HUES64 (cell line): ENCODE measurements around the gene ARHGAP26.

Experiments
- H3K27ac ChIP-seq: 2 replicates; pipeline ENCODE4 v1.7.0; 2013; ENCODE audit warnings: low read depth, low read length, inconsistent platforms
- H3K27me3 ChIP-seq: 2 replicates; pipeline ENCODE4 v1.6.1; 2013; ENCODE audit warnings: mild to moderate bottlenecking, low read length; ENCODE audit not compliant: insufficient read depth
- H3K36me3 ChIP-seq: 2 replicates; pipeline ENCODE4 v1.6.1; 2013; ENCODE audit warnings: mild to moderate bottlenecking, low read length; ENCODE audit not compliant: insufficient read depth
- H3K4me1 ChIP-seq: 2 replicates; pipeline ENCODE4 v1.6.1; 2013; ENCODE audit warnings: mild to moderate bottlenecking, low read length, moderate library complexity; ENCODE audit not compliant: insufficient read depth
- H3K4me3 ChIP-seq: 2 replicates; pipeline ENCODE4 v1.5.1; 2013; ENCODE audit warnings: mild to moderate bottlenecking, low read length, moderate library complexity
- H3K9ac ChIP-seq: 2 replicates; pipeline ENCODE4 v1.6.1; 2013; ENCODE audit warnings: mild to moderate bottlenecking, low read depth, low read length
- H3K9me3 ChIP-seq: 2 replicates; pipeline ENCODE4 v1.6.1; 2013; ENCODE audit warnings: low read depth, low read length; ENCODE audit not compliant: insufficient read depth
- WGBS: fragments of 150-250, 120-280 bp; methylation state at CpG from one replicate; pipeline ENCODE4 v1.1.7; 2013; ENCODE audit warnings: missing lambda C conversion rate; 5-methylcytosine and 5-hydroxymethylcytosine counted together

The ARHGAP26 gene

DNA sequence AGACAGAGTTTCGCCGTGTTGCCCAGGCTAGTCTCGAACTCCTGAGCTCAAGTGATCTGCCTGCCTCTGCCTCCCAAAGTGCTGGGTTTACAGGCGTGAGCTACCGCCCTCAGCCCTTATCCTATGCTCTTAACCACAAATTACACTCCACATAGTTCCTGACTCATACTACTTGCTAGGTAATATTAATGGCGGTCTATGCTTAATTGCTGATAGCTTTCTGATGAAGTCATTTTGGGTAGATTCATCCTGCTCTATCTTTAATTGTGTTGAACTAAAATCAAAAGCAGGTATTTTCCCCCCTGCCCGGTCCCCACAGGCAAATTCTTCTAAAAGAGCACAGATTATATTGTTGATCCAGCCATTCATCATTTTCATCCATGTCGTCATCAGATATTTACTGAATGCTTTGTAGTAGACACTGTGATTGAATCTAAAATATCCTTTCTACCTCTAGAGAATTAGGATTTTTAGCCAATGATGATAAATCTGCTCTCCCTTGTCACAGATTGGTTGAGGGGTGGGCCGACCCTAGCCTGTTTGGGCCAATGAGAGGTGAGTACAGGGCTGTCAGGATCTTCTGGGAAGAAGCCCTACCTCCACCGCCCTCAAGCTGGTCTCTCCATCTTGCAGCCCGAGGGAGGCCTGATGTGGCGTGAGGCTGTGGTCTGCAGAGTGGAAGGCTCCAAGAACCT is 488.5 kb downstream of the ARHGAP26 start:
- Histone ChIP-seq H3K9me3 (no peaks in the 10 kb centered on the region), H3K4me3 (no peak overlapping the region), H3K9ac (no peak overlapping the region), H3K27me3 (no peaks in the 10 kb centered on the region), H3K4me1 (no peaks in the 10 kb centered on the region), H3K27ac (no peak overlapping the region), H3K36me3 (no peaks in the 10 kb centered on the region)
- WGBS: 96% methylated on average over 10 of the region's 12 CpGs

DNA sequence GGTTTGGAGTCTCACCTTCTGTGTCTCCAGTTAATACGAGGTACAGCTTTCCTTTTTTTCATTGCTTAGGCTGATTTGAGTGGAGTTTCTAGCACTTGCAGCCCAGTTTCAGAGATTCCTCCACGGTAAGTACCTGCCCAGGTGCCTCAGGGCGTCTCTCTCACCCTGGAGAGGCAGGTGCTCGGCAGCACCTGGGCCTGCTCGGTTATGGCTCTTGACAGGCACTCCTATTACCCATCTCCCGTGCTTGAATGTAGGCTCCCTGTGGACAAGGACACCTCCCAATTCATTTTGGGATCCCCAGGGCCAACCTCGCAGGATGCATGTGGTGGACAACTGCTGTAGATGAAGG is 489.1 kb downstream of the ARHGAP26 start:
- WGBS: 91% methylated on average over 7 of the region's 7 CpGs
- Histone ChIP-seq H3K27me3 (no peaks in the 10 kb centered on the region), H3K36me3 (no peaks in the 10 kb centered on the region), H3K9ac (no peak overlapping the region), H3K27ac (no peak overlapping the region), H3K4me3 (no peak overlapping the region), H3K4me1 (no peaks in the 10 kb centered on the region), H3K9me3 (no peaks in the 10 kb centered on the region)

DNA sequence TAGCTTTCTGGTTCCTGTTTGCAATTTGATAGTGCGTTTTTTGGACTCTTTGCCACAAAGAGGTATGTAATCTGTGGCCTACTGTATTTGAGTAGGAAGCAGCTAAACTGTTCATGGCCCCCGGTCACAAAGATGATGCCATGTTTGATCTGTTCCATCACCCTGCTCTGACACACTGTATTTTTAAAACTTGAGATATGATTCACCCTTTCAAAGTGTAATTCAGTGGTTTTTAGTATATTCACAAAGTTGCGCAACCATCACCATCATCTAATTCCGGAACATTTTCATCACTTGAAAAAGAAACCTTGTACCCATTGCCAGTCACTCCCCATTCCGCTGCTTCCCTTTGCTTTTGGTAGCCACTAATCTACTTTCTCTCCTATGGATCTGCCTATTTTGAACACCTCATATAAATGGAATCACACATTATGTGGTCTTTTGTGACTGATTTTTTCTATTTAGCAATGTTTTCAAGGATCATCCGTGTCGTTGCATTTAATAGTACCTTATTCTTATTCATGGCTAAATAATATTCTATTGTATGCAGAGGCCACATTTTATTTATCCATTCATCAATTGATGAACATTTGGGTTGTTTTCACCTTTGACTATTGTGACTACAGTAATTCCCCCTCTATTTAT is 491.7 kb downstream of the ARHGAP26 start:
- WGBS: 98% methylated on average over 7 of the region's 7 CpGs
- Histone ChIP-seq H3K4me1 (no peaks in the 10 kb centered on the region), H3K36me3 (no peaks in the 10 kb centered on the region), H3K9me3 (0 out of 2 replicates have a peak, but pooled peaks cover 5% of the 10 kb centered on the region), H3K27ac (no peak overlapping the region), H3K9ac (no peak overlapping the region), H3K27me3 (no peaks in the 10 kb centered on the region), H3K4me3 (no peak overlapping the region)

DNA sequence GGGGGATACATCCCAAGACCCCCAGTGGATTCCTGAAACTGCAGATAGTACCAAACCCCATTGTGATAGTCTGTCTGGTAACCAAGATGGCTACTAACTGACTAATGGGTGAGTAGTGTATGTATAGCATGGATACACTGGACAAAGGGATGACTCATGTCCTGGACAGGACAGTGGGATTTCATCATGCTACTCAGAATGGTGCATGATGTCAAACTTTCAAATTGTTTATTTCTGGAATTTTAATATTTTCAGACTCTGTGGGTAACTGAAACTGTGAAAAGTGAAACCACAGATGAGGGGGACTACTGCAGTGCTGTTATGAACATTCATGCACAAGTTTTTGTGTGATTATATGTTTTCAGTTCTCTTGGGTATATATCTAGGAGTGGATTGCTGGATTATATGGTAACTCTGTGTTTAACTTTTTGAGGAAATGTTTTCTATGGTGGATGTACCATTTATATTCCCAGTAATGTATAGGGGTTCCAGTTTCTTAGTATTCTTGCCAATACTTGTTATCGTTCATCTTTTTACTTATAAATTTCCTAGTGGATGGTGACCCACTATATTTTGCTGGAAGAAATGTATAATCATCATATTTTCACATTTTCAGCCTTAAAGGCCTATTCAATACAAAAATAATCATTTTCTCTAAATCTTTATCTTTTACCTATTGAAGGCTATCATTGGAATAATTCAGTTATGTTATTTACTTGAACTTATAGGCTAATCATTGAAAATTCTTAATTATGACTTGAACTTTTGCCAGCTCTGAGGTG is 492.4 kb downstream of the ARHGAP26 start:
- Histone ChIP-seq H3K9ac (no peak overlapping the region), H3K36me3 (no peaks in the 10 kb centered on the region), H3K4me3 (no peak overlapping the region), H3K27ac (no peak overlapping the region), H3K9me3 (peaks cover 9% of the 10 kb centered on the region; the same call in 1 of the 2 replicates), H3K27me3 (no peaks in the 10 kb centered on the region), H3K4me1 (no peaks in the 10 kb centered on the region)
- no CpG with 5 or more reads among the region's 1 CpG for WGBS

DNA sequence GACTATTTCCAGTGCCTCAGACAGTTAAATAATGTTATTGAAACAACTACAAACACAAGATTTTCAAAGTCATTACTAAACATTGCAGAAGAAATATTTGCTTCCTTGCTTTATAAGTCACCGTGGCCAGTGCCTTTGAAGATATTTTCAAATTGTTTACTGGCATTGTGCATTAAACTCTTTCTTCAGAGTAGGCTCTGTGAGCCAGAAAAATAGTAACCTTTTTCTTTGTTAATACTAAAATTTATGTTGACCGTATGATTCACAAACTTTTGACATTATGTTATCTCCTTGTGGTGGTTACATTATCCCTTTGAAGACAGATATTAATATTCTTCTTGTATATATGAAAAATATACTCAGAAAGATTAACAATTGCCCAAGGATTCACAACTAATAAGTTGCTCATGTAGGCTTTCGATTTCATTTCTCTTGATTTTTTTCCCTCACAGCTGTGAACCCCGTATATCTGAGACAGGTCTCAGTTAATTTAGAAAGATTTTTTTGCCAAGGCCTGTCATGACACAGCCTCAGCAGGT is 493.2 kb downstream of the ARHGAP26 start:
- Histone ChIP-seq H3K4me3 (no peak overlapping the region), H3K9ac (no peak overlapping the region), H3K36me3 (no peaks in the 10 kb centered on the region), H3K4me1 (no peaks in the 10 kb centered on the region), H3K27me3 (no peaks in the 10 kb centered on the region), H3K27ac (no peak overlapping the region), H3K9me3 (peaks cover 10% of the 10 kb centered on the region; the same call in 1 of the 2 replicates)
- 94% methylated on average over 3 of the region's 4 CpGs for WGBS

DNA sequence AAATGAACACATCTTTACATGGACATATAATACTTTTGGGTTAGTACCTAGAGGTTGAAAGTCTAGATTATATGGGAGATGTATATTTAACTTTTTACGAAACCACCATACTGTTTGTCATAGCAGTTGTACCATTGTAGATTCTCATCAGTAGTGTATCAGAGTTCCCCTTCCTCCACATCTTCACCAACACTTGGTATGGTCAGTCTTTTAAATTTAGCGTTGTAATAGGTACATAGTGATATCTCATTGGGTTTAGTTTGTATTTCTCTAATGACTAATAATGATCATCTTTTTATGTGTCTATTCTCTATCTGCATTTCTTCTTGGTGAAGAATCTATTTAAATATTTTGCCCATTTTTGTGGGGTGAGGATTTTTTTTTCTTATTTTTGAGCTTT is 495.8 kb downstream of the ARHGAP26 start:
- WGBS: no CpG with 5 or more reads among the region's 2 CpGs
- H3K9me3 ChIP-seq: peaks cover 10% of the 10 kb centered on the region; the same call in 1 of the 2 replicates
- no peaks in the 10 kb centered on the region for H3K27me3 ChIP-seq
- no peaks in the 10 kb centered on the region for H3K36me3 ChIP-seq
- no peak overlapping the region for H3K4me3 ChIP-seq
- no peak overlapping the region for H3K27ac ChIP-seq
- H3K9ac ChIP-seq: no peak overlapping the region
- H3K4me1 ChIP-seq: no peaks in the 10 kb centered on the region

DNA sequence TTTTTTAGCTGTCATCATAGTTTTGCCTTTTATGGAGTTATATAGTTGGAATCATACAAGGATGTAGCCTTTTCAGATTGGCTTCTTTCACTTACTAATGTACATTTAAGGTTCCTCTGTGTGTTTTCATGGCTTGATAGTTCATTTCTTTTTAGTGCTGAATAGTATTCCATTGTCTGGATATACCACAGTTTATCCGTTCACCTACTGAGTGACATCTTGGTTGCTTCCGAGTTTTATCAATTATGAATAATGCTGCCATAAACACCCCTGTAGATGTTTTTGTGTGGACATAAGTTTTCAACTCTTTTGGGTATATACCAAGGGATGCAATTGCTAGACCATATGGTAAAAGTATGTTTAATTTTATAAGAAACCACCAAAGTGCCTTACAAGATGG is 497.0 kb downstream of the ARHGAP26 start:
- WGBS: 91% methylated on average over 2 of the region's 2 CpGs
- Histone ChIP-seq H3K9me3 (peaks cover 10% of the 10 kb centered on the region; the same call in 1 of the 2 replicates), H3K27me3 (no peaks in the 10 kb centered on the region), H3K4me3 (no peak overlapping the region), H3K4me1 (no peaks in the 10 kb centered on the region), H3K36me3 (no peaks in the 10 kb centered on the region), H3K9ac (no peak overlapping the region), H3K27ac (no peak overlapping the region)

DNA sequence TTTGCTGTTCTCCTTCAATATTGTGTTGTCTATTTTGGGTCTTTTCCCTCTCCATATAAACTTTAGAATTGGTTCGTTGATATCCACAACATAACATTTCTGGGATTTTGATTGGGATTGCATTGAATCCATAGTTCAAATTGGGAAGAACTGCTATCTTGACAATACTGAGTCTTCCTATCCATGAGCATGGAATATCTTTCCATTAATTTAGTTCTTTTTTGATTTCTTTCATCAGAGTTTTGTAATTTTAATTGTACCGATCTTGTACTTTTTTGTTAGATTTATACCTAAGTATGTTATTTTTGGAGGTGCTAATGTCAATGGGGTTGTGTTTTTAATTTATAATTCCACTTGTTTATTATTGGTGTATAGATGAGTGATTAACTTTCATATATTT is 498.2 kb downstream of the ARHGAP26 start:
- no peaks in the 10 kb centered on the region for H3K4me1 ChIP-seq
- H3K9ac ChIP-seq: no peak overlapping the region
- peaks cover 10% of the 10 kb centered on the region; the same call in 1 of the 2 replicates for H3K9me3 ChIP-seq
- H3K27me3 ChIP-seq: no peaks in the 10 kb centered on the region
- H3K27ac ChIP-seq: no peak overlapping the region
- H3K36me3 ChIP-seq: no peaks in the 10 kb centered on the region
- H3K4me3 ChIP-seq: no peak overlapping the region
- WGBS: 100% methylated on average over 1 of the region's 2 CpGs

DNA sequence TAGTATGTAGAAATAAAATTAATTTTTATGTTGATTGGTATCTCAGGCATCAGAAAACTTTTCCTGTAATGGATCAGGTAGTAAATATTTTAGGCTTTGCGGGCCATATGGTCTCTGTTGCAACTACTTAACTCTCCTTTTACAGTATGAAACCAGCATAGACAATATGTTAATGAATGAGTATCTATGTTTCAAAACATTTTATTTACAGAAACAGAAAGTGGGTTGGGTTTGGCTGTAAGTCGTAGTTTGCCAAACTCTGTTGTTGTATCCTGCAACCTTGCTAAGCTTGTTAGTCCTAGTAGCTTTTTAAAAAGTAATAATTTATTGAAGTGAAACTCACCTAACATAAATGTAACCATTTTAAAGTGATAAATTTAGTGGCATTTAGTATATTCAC is 501.3 kb downstream of the ARHGAP26 start:
- Histone ChIP-seq H3K4me1 (no peaks in the 10 kb centered on the region), H3K4me3 (no peak overlapping the region), H3K36me3 (no peaks in the 10 kb centered on the region), H3K27ac (no peak overlapping the region), H3K9ac (no peak overlapping the region), H3K27me3 (no peaks in the 10 kb centered on the region), H3K9me3 (peaks cover 10% of the 10 kb centered on the region; the same call in 1 of the 2 replicates)
- WGBS: no CpG with 5 or more reads among the region's 2 CpGs

DNA sequence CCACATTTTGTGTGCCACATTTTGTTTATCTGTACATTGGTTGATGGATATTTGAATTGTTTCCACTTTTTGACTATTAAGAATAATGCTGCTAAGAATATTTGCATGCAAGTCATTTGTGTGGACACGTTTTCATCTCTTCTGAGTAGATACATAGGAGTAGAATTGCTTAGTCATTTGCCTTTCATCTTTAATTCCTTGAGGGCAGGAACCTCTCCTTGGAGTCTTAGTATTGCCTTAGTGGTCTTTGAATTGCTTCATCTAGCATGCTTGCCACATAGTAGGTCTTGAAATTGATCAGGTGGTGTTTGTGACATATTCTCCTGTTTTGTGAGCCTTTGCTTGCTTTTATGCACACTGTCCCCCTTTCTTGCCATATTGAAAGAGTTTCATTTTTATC is 504.8 kb downstream of the ARHGAP26 start:
- WGBS: 85% methylated on average over 1 of the region's 1 CpG
- no peaks in the 10 kb centered on the region for H3K9me3 ChIP-seq
- no peak overlapping the region for H3K27ac ChIP-seq
- no peaks in the 10 kb centered on the region for H3K27me3 ChIP-seq
- 0 out of 2 replicates have a peak, but pooled peaks cover 8% of the 10 kb centered on the region for H3K4me1 ChIP-seq
- H3K36me3 ChIP-seq: no peaks in the 10 kb centered on the region
- no peak overlapping the region for H3K9ac ChIP-seq
- H3K4me3 ChIP-seq: no peak overlapping the region
